ENCODE results near the gene FNDC5. TPM values are rescaled to one million over a fixed set of nuclear protein-coding genes. Genes with fewer than 3 reads are reported as not detected.

The FNDC5 gene
- total and polyA plus RNA-seq, 9 of the 15 experiments (the other 6 are each of a cell fraction or from before 2014, with no cell fraction given): 0.06 to 2.1 (median 0.22) TPM

- DNase-seq (ENCODE audit: extremely low read depth in 1 of 4, low spot score in 3 of 4) (no peak), ATAC-seq (no peak), FAIRE-seq (no peak)
- Histone ChIP-seq H3K27me3 (ENCODE audit: control insufficient read depth in 2 of 2, insufficient read depth in 2 of 2, low read length in 2 of 2) (peaks cover 7 to 50% of the 10 kb centered on the region in 2 experiments; a peak in 4 of 5 replicates), H3K4me2 (ENCODE audit: insufficient read depth, low read length) (no peak overlapping the region), H3K9me1 (ENCODE audit: control insufficient read depth, insufficient read depth, low read length) (no peaks in the 10 kb centered on the region), H3K36me3 (ENCODE audit: control insufficient read depth, insufficient read depth, low read length) (no peaks in the 10 kb centered on the region), H3K9me3 (replicated peaks; ENCODE audit: control insufficient read depth, insufficient read depth, low read depth, low read length) (no peaks in the 10 kb centered on the region), H3K9ac (ENCODE audit: insufficient read depth in 1 of 2, low read depth in 2 of 2, low read length in 2 of 2) (no peak overlapping the region), H3K4me1 (replicated peaks in 1 of 2; ENCODE audit: control insufficient read depth in 2 of 2, insufficient read depth in 2 of 2, low read length in 2 of 2) (peaks cover 0 to 25% of the 10 kb centered on the region in 2 experiments; a peak in 3 of 5 replicates), H3K27ac (ENCODE audit: extremely low read depth, low read depth, low read length) (no peak overlapping the region), H3K79me2 (ENCODE audit: control insufficient read depth, insufficient read depth, low read length) (no peaks in the 10 kb centered on the region), H2AFZ (ENCODE audit: low read depth, low read length) (no peak overlapping the region), H4K20me1 (replicated peaks; ENCODE audit: control insufficient read depth, insufficient read depth, low read length) (peaks cover 32% of the 10 kb centered on the region), H3K4me3 (no peak overlapping the region)
- TF ChIP-seq HES1 (IDR thresholded peaks at IDR 0.05; ENCODE audit: low read depth): no peak
- TF ChIP-seq, protein P1, sequence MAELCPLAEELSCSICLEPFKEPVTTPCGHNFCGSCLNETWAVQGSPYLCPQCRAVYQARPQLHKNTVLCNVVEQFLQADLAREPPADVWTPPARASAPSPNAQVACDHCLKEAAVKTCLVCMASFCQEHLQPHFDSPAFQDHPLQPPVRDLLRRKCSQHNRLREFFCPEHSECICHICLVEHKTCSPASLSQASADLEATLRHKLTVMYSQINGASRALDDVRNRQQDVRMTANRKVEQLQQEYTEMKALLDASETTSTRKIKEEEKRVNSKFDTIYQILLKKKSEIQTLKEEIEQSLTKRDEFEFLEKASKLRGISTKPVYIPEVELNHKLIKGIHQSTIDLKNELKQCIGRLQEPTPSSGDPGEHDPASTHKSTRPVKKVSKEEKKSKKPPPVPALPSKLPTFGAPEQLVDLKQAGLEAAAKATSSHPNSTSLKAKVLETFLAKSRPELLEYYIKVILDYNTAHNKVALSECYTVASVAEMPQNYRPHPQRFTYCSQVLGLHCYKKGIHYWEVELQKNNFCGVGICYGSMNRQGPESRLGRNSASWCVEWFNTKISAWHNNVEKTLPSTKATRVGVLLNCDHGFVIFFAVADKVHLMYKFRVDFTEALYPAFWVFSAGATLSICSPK (IDR thresholded peaks at IDR 0.05; ENCODE audit: borderline replicate concordance): no peak
- TF ChIP-seq ZNF197 (CRISPR knock-in tag; IDR thresholded peaks at IDR 0.05; ENCODE audit: low read depth): no peak
- TF ChIP-seq NR2F6 (CRISPR knock-in tag; IDR thresholded peaks at IDR 0.05): no peak
- TF ChIP-seq C11orf30 (IDR thresholded peaks at IDR 0.05; ENCODE audit: low read depth): no peak
- TF ChIP-seq, protein P2, sequence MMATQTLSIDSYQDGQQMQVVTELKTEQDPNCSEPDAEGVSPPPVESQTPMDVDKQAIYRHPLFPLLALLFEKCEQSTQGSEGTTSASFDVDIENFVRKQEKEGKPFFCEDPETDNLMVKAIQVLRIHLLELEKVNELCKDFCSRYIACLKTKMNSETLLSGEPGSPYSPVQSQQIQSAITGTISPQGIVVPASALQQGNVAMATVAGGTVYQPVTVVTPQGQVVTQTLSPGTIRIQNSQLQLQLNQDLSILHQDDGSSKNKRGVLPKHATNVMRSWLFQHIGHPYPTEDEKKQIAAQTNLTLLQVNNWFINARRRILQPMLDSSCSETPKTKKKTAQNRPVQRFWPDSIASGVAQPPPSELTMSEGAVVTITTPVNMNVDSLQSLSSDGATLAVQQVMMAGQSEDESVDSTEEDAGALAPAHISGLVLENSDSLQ (IDR thresholded peaks at IDR 0.05): no peak
- no peak for TF ChIP-seq ELF2 (CRISPR knock-in tag; IDR thresholded peaks at IDR 0.05)
- TF ChIP-seq ETV1 (tag; conservative IDR thresholded peaks at IDR 0.05; ENCODE audit: low read depth): no peak
- TF ChIP-seq ZNF217 (CRISPR knock-in tag; IDR thresholded peaks at IDR 0.05): no peak
- TF ChIP-seq BACH1 (tag; IDR thresholded peaks at IDR 0.05): no peak
- no peak for TF ChIP-seq BRD9 (IDR thresholded peaks at IDR 0.05; ENCODE audit: low read depth, partially characterized antibody)
- no peak for TF ChIP-seq HOXB6 (CRISPR knock-in tag; IDR thresholded peaks at IDR 0.05; ENCODE audit: borderline replicate concordance)
- no peak for TF ChIP-seq KDM2B (CRISPR knock-in tag; IDR thresholded peaks at IDR 0.05)
- no peak for TF ChIP-seq SUPT5H (IDR thresholded peaks at IDR 0.05)
- TF ChIP-seq POLR2A (conservative IDR thresholded peaks at IDR 0.05): no peak
- TF ChIP-seq, protein P3, sequence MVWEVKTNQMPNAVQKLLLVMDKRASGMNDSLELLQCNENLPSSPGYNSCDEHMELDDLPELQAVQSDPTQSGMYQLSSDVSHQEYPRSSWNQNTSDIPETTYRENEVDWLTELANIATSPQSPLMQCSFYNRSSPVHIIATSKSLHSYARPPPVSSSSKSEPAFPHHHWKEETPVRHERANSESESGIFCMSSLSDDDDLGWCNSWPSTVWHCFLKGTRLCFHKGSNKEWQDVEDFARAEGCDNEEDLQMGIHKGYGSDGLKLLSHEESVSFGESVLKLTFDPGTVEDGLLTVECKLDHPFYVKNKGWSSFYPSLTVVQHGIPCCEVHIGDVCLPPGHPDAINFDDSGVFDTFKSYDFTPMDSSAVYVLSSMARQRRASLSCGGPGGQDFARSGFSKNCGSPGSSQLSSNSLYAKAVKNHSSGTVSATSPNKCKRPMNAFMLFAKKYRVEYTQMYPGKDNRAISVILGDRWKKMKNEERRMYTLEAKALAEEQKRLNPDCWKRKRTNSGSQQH (CRISPR knock-in tag; IDR thresholded peaks at IDR 0.05): no peak
- TF ChIP-seq TSC22D4 (tag; IDR thresholded peaks at IDR 0.05): no peak
- TF ChIP-seq MLLT1 (IDR thresholded peaks at IDR 0.05): no peak
- no peak for TF ChIP-seq ZNF384 (IDR thresholded peaks at IDR 0.05; ENCODE audit: low read depth, low read length)
- in situ Hi-C loops (cut with MboI) (loop anchor here (25.0 kb wide), 1 partner anchor 728 kb away; no protein-coding TSS in a partner anchor), intact Hi-C loops (cut with micrococcal nuclease) (no loop called here)
- CTCF ChIA-PET (ENCODE audit: low intra/inter-chr PET ratio): interaction anchor here (0.6 kb wide), 1 partner anchor 741 kb away, joined by 3 read pairs; no protein-coding TSS in a partner anchor
- POLR2A ChIA-PET: no interaction called here
- BruUV-seq (replicated peaks): no TSS peak
- 1% methylated on average over 4 of the region's 4 CpGs for WGBS (ENCODE audit: insufficient coverage, low coverage, missing lambda C conversion rate)
Measured at GRCh38 chr1:32884032-32884372, 13.3 kb upstream of the FNDC5 start.

Data from K562 (cell line).